ENCODE results near the gene BHLHE41. TPM values are rescaled to one million over a fixed set of nuclear protein-coding genes. Genes with fewer than 3 reads are reported as not detected.

Gene BHLHE41
- total and polyA plus RNA-seq, 4 donors, result 1.7 to 39.0 (median 6.7) TPM

- no peak for DNase-seq
- H3K27me3 ChIP-seq (ENCODE audit: control insufficient read depth in 3 of 3, insufficient read depth in 3 of 3, low read length in 2 of 3), result no peaks in the 10 kb centered on the region
- H3K9ac ChIP-seq (ENCODE audit: insufficient read depth in 1 of 2, low read length in 2 of 2), result no peak overlapping the region
- 66 to 67% methylated on average over 3 of the region's 3 CpGs for WGBS, 2 donors
- H3K27ac ChIP-seq (ENCODE audit: low read depth in 1 of 2, low read length in 1 of 2), result no peak overlapping the region
- no peak for TF ChIP-seq CTCF (IDR thresholded peaks at IDR 0.05; ENCODE audit: control extremely low read depth, extremely low read depth)
- no peaks in the 10 kb centered on the region for H3K36me3 ChIP-seq (ENCODE audit: control insufficient read depth in 4 of 4, insufficient read depth in 4 of 4, low read length in 4 of 4)
- ATAC-seq (ENCODE audit: insufficient read depth, low FRiP score), result no peak
- no peaks in the 10 kb centered on the region for H3K9me3 ChIP-seq (ENCODE audit: control insufficient read depth in 4 of 4, insufficient read depth in 3 of 4, low read length in 3 of 4)
- peaks cover 0 to 7% (median 0%) of the 10 kb centered on the region in 5 donors for H3K4me1 ChIP-seq (ENCODE audit: control insufficient read depth in 5 of 5, insufficient read depth in 5 of 5, low read length in 5 of 5)
- H3K4me3 ChIP-seq, result no peak overlapping the region
Measured at GRCh38 chr12:26158078-26158764, 33.4 kb upstream of the BHLHE41 start.

GRCh38 chr12:26157001-26157400 is 32.2 kb upstream of the BHLHE41 start:
- no peak for DNase-seq
- no peaks in the 10 kb centered on the region for H3K36me3 ChIP-seq (ENCODE audit: control insufficient read depth in 4 of 4, insufficient read depth in 4 of 4, low read length in 4 of 4)
- WGBS, 2 donors, result 53 to 63% methylated on average over 3 of the region's 3 CpGs
- no peak overlapping the region for H3K4me3 ChIP-seq
- ATAC-seq (ENCODE audit: insufficient read depth, low FRiP score), result no peak
- TF ChIP-seq CTCF (IDR thresholded peaks at IDR 0.05; ENCODE audit: control extremely low read depth, extremely low read depth), result no peak
- peaks cover 0 to 7% (median 0%) of the 10 kb centered on the region in 5 donors for H3K4me1 ChIP-seq (ENCODE audit: control insufficient read depth in 5 of 5, insufficient read depth in 5 of 5, low read length in 5 of 5)
- no peak overlapping the region for H3K27ac ChIP-seq (ENCODE audit: low read depth in 1 of 2, low read length in 1 of 2)
- no peak overlapping the region for H3K9ac ChIP-seq (ENCODE audit: insufficient read depth in 1 of 2, low read length in 2 of 2)
- H3K9me3 ChIP-seq (ENCODE audit: control insufficient read depth in 4 of 4, insufficient read depth in 3 of 4, low read length in 3 of 4), result no peaks in the 10 kb centered on the region
- H3K27me3 ChIP-seq (ENCODE audit: control insufficient read depth in 3 of 3, insufficient read depth in 3 of 3, low read length in 2 of 3), result no peaks in the 10 kb centered on the region

GRCh38 chr12:26156201-26156871 is 31.5 kb upstream of the BHLHE41 start:
- Histone ChIP-seq H3K9me3 (ENCODE audit: control insufficient read depth in 4 of 4, insufficient read depth in 3 of 4, low read length in 3 of 4) (no peaks in the 10 kb centered on the region), H3K4me1 (ENCODE audit: control insufficient read depth in 5 of 5, insufficient read depth in 5 of 5, low read length in 5 of 5) (peaks cover 0 to 9% (median 0%) of the 10 kb centered on the region in 5 donors), H3K9ac (ENCODE audit: insufficient read depth in 1 of 2, low read length in 2 of 2) (no peak overlapping the region), H3K36me3 (ENCODE audit: control insufficient read depth in 4 of 4, insufficient read depth in 4 of 4, low read length in 4 of 4) (no peaks in the 10 kb centered on the region), H3K4me3 (no peak overlapping the region), H3K27me3 (ENCODE audit: control insufficient read depth in 3 of 3, insufficient read depth in 3 of 3, low read length in 2 of 3) (no peaks in the 10 kb centered on the region), H3K27ac (ENCODE audit: low read depth in 1 of 2, low read length in 1 of 2) (no peak overlapping the region)
- 76 to 80% methylated on average over 17 of the region's 17 CpGs for WGBS, 2 donors
- DNase-seq, result no peak
- no peak for TF ChIP-seq CTCF (IDR thresholded peaks at IDR 0.05; ENCODE audit: control extremely low read depth, extremely low read depth)
- no peak for ATAC-seq (ENCODE audit: insufficient read depth, low FRiP score)
